H1 (cell line): ENCODE results near the gene ANK3. TPM values are rescaled to one million over a fixed set of nuclear protein-coding genes. Genes with fewer than 3 reads are reported as not detected.

ENCODE experiments used
- CTCF ChIA-PET: fragments of 300-600 bp; sonication (Branson Sonifier 250); formaldehyde crosslinking; loops from one replicate; lab custom pipeline; 2021; ENCODE audit not compliant: partially characterized antibody; lab: Charles Lee
- POLR2A ChIA-PET: fragments of 300-600 bp; sonication (Branson Sonifier 250); formaldehyde crosslinking; loops from one replicate; lab custom pipeline; 2021; ENCODE audit warnings: inconsistent platforms; ENCODE audit not compliant: partially characterized antibody; lab: Charles Lee
- DNase-seq, 2 experiments: peaks; one replicate each; pipeline versions ENCODE4 v3.0.0 to v3.0.0-alpha.2; 2010 to 2022; ENCODE audit warnings: low spot score in 2 of 2, low read depth in 1 of 2, mixed read lengths in 1 of 2
- FAIRE-seq: peaks from 2 replicates; lab custom pipeline; 2011; peaks lifted over from hg19 to GRCh38; lab: Jason Lieb, UNC
- H2AFZ ChIP-seq: 2 replicates; pipeline ENCODE4 v1.8.1; 2012; ENCODE audit warnings: low read length, inconsistent platforms
- H2AK5ac ChIP-seq: 2 replicates; pipeline ENCODE4 v1.6.1; 2013; ENCODE audit warnings: low read depth, low read length
- H2BK120ac ChIP-seq: replicated peaks from 2 replicates; pipeline ENCODE3; 2013; ENCODE audit warnings: low read depth, low read length, inconsistent platforms
- H2BK12ac ChIP-seq: 2 replicates; pipeline ENCODE4 v1.6.1; 2013; ENCODE audit warnings: low read depth, low read length
- H2BK15ac ChIP-seq: 2 replicates; pipeline ENCODE4 v1.6.1; 2013; ENCODE audit warnings: low read length
- H2BK20ac ChIP-seq: 2 replicates; pipeline ENCODE4 v1.6.1; 2013; ENCODE audit warnings: low read length
- H2BK5ac ChIP-seq: 2 replicates; pipeline ENCODE4 v1.6.1; 2013; ENCODE audit warnings: low read depth, low read length
- H3K14ac ChIP-seq: 2 replicates; pipeline ENCODE4 v1.6.1; 2013; ENCODE audit warnings: inconsistent platforms; ENCODE audit not compliant: insufficient read length
- H3K18ac ChIP-seq: 2 replicates; pipeline ENCODE4 v1.6.1; 2013; ENCODE audit warnings: low read length; ENCODE audit errors: extremely low read depth
- H3K23ac ChIP-seq: 2 replicates; pipeline ENCODE4 v1.6.1; 2013; ENCODE audit warnings: inconsistent platforms; ENCODE audit not compliant: insufficient read length
- H3K23me2 ChIP-seq: 2 replicates; pipeline ENCODE4 v1.6.1; 2013; ENCODE audit warnings: low read depth, low read length
- H3K27ac ChIP-seq: 2 replicates; pipeline ENCODE4 v1.6.1; 2011; ENCODE audit warnings: low read depth, low read length, inconsistent platforms
- H3K27me3 ChIP-seq, 4 experiments: replicated peaks in 1 of 4; 1 replicate in 1 of 4; 2 replicates in 3 of 4; pipeline versions ENCODE4 v1.6.1 to v1.8.1; 2011 to 2013; ENCODE audit warnings: low read length in 3 of 4, mild to moderate bottlenecking in 3 of 4, inconsistent platforms in 2 of 4, mixed read lengths in 2 of 4, moderate library complexity in 1 of 4; ENCODE audit not compliant: control insufficient read depth in 3 of 4, insufficient read depth in 3 of 4; ENCODE audit errors: extremely low read depth in 1 of 4
- H3K36me3 ChIP-seq, 4 experiments: 2 replicates each; pipeline versions ENCODE4 v1.6.1 to v1.8.1; 2011 to 2013; ENCODE audit warnings: mild to moderate bottlenecking in 4 of 4, low read length in 3 of 4, moderate library complexity in 2 of 4, control low read depth in 1 of 4, inconsistent platforms in 1 of 4; ENCODE audit not compliant: insufficient read depth in 4 of 4, control insufficient read depth in 2 of 4
- H3K4ac ChIP-seq: replicated peaks from 2 replicates; pipeline ENCODE3; 2013; ENCODE audit warnings: low read length, low read depth, mixed read lengths, inconsistent platforms; ENCODE audit not compliant: insufficient read length
- H3K4me1 ChIP-seq, 4 experiments: replicated peaks in 1 of 4; 1 replicate in 1 of 4; 2 replicates in 3 of 4; pipeline versions ENCODE4 v1.6.1 to v1.8.1; 2011 to 2013; ENCODE audit warnings: low read length in 3 of 4, inconsistent platforms in 2 of 4, mixed read lengths in 1 of 4; ENCODE audit not compliant: insufficient read depth in 4 of 4, control insufficient read depth in 3 of 4
- H3K4me2 ChIP-seq, 2 experiments: 2 replicates each; pipeline versions ENCODE4 v1.6.1 to v1.8.1; 2011 to 2013; ENCODE audit warnings: low read depth in 2 of 2, low read length in 2 of 2, control low read depth in 1 of 2, inconsistent platforms in 1 of 2, mild to moderate bottlenecking in 1 of 2; ENCODE audit not compliant: insufficient read depth in 1 of 2
- H3K4me3 ChIP-seq, 4 experiments: fragments of 200-600, 300-600 bp in 1 of 4; sonication (generic), shearing (Covaris generic), sonication (Bioruptor Twin) in 1 of 4; 2 replicates each; pipeline versions ENCODE4 v1.5.1 to v1.8.1; 2011 to 2016; ENCODE audit warnings: low read length in 4 of 4, low read depth in 3 of 4, control low read depth in 2 of 4, inconsistent platforms in 2 of 4, mild to moderate bottlenecking in 2 of 4, mixed read lengths in 1 of 4, moderate library complexity in 1 of 4; ENCODE audit not compliant: insufficient read depth in 2 of 4; ENCODE audit errors: extremely low read depth in 1 of 4
- H3K56ac ChIP-seq: replicated peaks from 2 replicates; pipeline ENCODE3; 2013; ENCODE audit warnings: low read depth, mild to moderate bottlenecking, mixed read lengths, low read length, inconsistent platforms; ENCODE audit not compliant: insufficient read length
- H3K79me1 ChIP-seq: 2 replicates; pipeline ENCODE4 v1.6.1; 2013; ENCODE audit warnings: low read depth, low read length, control low read depth
- H3K79me2 ChIP-seq, 2 experiments: 2 replicates each; pipeline versions ENCODE4 v1.6.1 to v1.8.1; 2012 to 2013; ENCODE audit warnings: low read length in 2 of 2, mild to moderate bottlenecking in 2 of 2, inconsistent platforms in 1 of 2; ENCODE audit not compliant: insufficient read depth in 2 of 2, control insufficient read depth in 1 of 2
- H3K9ac ChIP-seq, 4 experiments: replicated peaks in 1 of 4; 1 replicate in 1 of 4; 2 replicates in 3 of 4; pipeline versions ENCODE4 v1.6.1 to v1.8.1; 2011 to 2013; ENCODE audit warnings: low read depth in 3 of 4, low read length in 3 of 4, control low read depth in 2 of 4, mild to moderate bottlenecking in 2 of 4, moderate library complexity in 2 of 4, inconsistent platforms in 1 of 4; ENCODE audit errors: extremely low read depth in 1 of 4
- H3K9me3 ChIP-seq, 2 experiments: 2 replicates each; pipeline versions ENCODE4 v1.6.1 to v1.8.1; 2012 to 2013; ENCODE audit warnings: mild to moderate bottlenecking in 2 of 2, moderate library complexity in 2 of 2, control low read depth in 1 of 2, inconsistent platforms in 1 of 2, low read depth in 1 of 2, low read length in 1 of 2, mixed read lengths in 1 of 2; ENCODE audit not compliant: insufficient read depth in 2 of 2
- H4K20me1 ChIP-seq, 2 experiments: replicated peaks in 1 of 2; 2 replicates each; pipeline versions ENCODE3 to v1.8.1; 2011 to 2013; ENCODE audit warnings: inconsistent platforms in 2 of 2, low read length in 2 of 2, mild to moderate bottlenecking in 1 of 2; ENCODE audit not compliant: insufficient read depth in 2 of 2, control insufficient read depth in 1 of 2
- H4K5ac ChIP-seq: 2 replicates; pipeline ENCODE4 v1.6.1; 2013; ENCODE audit warnings: low read length, low read depth, mixed read lengths, inconsistent platforms; ENCODE audit not compliant: insufficient read length
- H4K8ac ChIP-seq: 2 replicates; pipeline ENCODE4 v1.8.0; 2013; ENCODE audit warnings: mild to moderate bottlenecking, moderate library complexity, low read length, inconsistent platforms; ENCODE audit not compliant: insufficient read depth; ENCODE audit errors: extremely low read depth
- H4K91ac ChIP-seq: replicated peaks from 2 replicates; pipeline ENCODE3; 2013; ENCODE audit warnings: low read length, mixed read lengths, inconsistent platforms; ENCODE audit not compliant: insufficient read length
- BRCA1 ChIP-seq: IDR thresholded peaks from 2 replicates; pipeline ENCODE4 v1.6.1; 2012; ENCODE audit warnings: low read depth, low read length, improper control_type of control experiment
- KDM4A ChIP-seq: IDR thresholded peaks from one replicate; pipeline ENCODE4 v1.7.1; 2012; ENCODE audit warnings: low read depth, mild to moderate bottlenecking, moderate library complexity, low read length, inconsistent platforms; ENCODE audit not compliant: severe bottlenecking
- PHF8 ChIP-seq: fragments of 200-600 bp; sonication (generic); conservative IDR thresholded peaks from 2 replicates; pipeline ENCODE4 v1.7.1; 2012; ENCODE audit warnings: low read depth, mild to moderate bottlenecking, inconsistent platforms, low read length, moderate library complexity
- POLR2A ChIP-seq, 2 experiments: IDR thresholded peaks; 1 replicate in 1 of 2; 2 replicates in 1 of 2; pipeline ENCODE4 v1.6.1; 2011; ENCODE audit warnings: low read depth in 2 of 2, low read length in 2 of 2, mild to moderate bottlenecking in 2 of 2; ENCODE audit errors: control extremely low read depth in 1 of 2
- POLR2AphosphoS5 ChIP-seq: IDR thresholded peaks from 2 replicates; pipeline ENCODE4 v1.6.1; 2011; ENCODE audit warnings: low read depth, low read length
- POU5F1 ChIP-seq: IDR thresholded peaks from 2 replicates; pipeline ENCODE4 v1.6.1; 2011; ENCODE audit warnings: low read depth, mild to moderate bottlenecking, low read length, moderate library complexity
- SIRT6 ChIP-seq: IDR thresholded peaks from one replicate; pipeline ENCODE4 v1.7.1; 2012; ENCODE audit warnings: low read length, inconsistent platforms
- SP1 ChIP-seq: IDR thresholded peaks from 2 replicates; pipeline ENCODE4 v1.6.1; 2011; ENCODE audit warnings: low read depth, low read length
- SRF ChIP-seq: IDR thresholded peaks from 2 replicates; pipeline ENCODE4 v1.6.1; 2011; ENCODE audit warnings: mild to moderate bottlenecking, low read depth, low read length, moderate library complexity
- WGBS, 2 experiments: shearing (Covaris generic) in 1 of 2; methylation state at CpG; one replicate each; pipeline versions ENCODE4 v1.1.6 to v1.1.7; 2013 to 2015; ENCODE audit warnings: low lambda C conversion rate in 2 of 2, mixed read lengths in 2 of 2, inconsistent platforms in 1 of 2, low coverage in 1 of 2, missing lambda C conversion rate in 1 of 2; ENCODE audit not compliant: insufficient replicate concordance in 2 of 2, insufficient coverage in 1 of 2, insufficient read length in 1 of 2; ENCODE audit errors: extremely low coverage in 1 of 2, missing lambda C conversion rate in 1 of 2; 5-methylcytosine and 5-hydroxymethylcytosine counted together
- polyA plus RNA-seq, 7 experiments: library from polyadenylated mRNA; depleted of rRNA in 3 of 7; stranded (reverse) in 5 of 7; unstranded in 2 of 7; fragments of >200 nt in 5 of 7; fragments of 200-250 nt in 2 of 7; gene quantifications; 1 replicate in 5 of 7; 2 replicates in 1 of 7; 4 replicates in 1 of 7; pipeline versions ENCODE4 v1.2.1 to v1.2.3, GENCODE V29; 2011 to 2013; ENCODE audit warnings: missing spikeins in 2 of 7, mixed read lengths in 2 of 7
- total RNA-seq: library from RNA; stranded (reverse); fragmentation: NEBNext Ultra II Directional; extraction: Animal tissue kit (Norgen Biotek cat#: 25700); gene quantifications from 2 replicates; pipeline ENCODE4 v1.2.1, GENCODE V29; 2021

ANK3 gene
- total and polyA plus RNA-seq, 2 of the 8 experiments (the other 6 are each of a cell fraction or from before 2014, with no cell fraction given): 18.1 to 67.9 TPM

- H3K14ac ChIP-seq: no peak overlapping the region
- H3K79me2 ChIP-seq: no peaks in the 10 kb centered on the region
- H3K9ac ChIP-seq: no peak overlapping the region
- no peak overlapping the region for H2BK20ac ChIP-seq
- no peak overlapping the region for H2AFZ ChIP-seq
- H3K18ac ChIP-seq: no peak overlapping the region
- no peak overlapping the region for H4K5ac ChIP-seq
- H4K20me1 ChIP-seq: no peaks in the 10 kb centered on the region
- no peak overlapping the region for H3K4ac ChIP-seq
- ChIA-PET CTCF (interaction anchor here (1.8 kb wide), 1 partner anchor 9 kb away, joined by 4 read pairs; no protein-coding TSS in a partner anchor), POLR2A (no interaction called here)
- H3K4me3 ChIP-seq: no peak overlapping the region
- no peak overlapping the region for H2BK12ac ChIP-seq
- 79% methylated on average over 5 of the region's 5 CpGs; no CpG with 5 or more reads in 1 of the 2 experiments for WGBS, 2 experiments
- no peak overlapping the region for H4K8ac ChIP-seq
- DNase-seq (no peak), FAIRE-seq (no peak)
- H3K9me3 ChIP-seq: no peaks in the 10 kb centered on the region
- no peaks in the 10 kb centered on the region for H3K23me2 ChIP-seq
- no peak overlapping the region for H2AK5ac ChIP-seq
- no peak overlapping the region for H2BK15ac ChIP-seq
- H3K27me3 ChIP-seq: no peaks in the 10 kb centered on the region
- H4K91ac ChIP-seq: no peak overlapping the region
- H2BK120ac ChIP-seq: no peak overlapping the region
- H3K27ac ChIP-seq: no peak overlapping the region
- H3K4me2 ChIP-seq: no peak overlapping the region
- no peaks in the 10 kb centered on the region for H3K79me1 ChIP-seq
- H3K36me3 ChIP-seq: no peaks in the 10 kb centered on the region; a peak in 1 of 8 replicates
- peaks cover 0 to 7% (median 2%) of the 10 kb centered on the region in 4 experiments; a peak in 1 of 7 replicates for H3K4me1 ChIP-seq
- H3K56ac ChIP-seq: no peak overlapping the region
- H2BK5ac ChIP-seq: no peak overlapping the region
- no peak overlapping the region for H3K23ac ChIP-seq
- TF ChIP-seq POLR2A (IDR thresholded peaks at IDR 0.05; ENCODE audit: control extremely low read depth in 1 of 2, low read depth in 2 of 2, low read length in 2 of 2) (no peak), PHF8 (no peak), POLR2AphosphoS5 (no peak), SRF (no peak), POU5F1 (no peak), SP1 (no peak), BRCA1 (no peak), KDM4A (no peak), SIRT6 (no peak)
Observed at GRCh38 chr10:60282771-60283353, 106.8 kb downstream of the ANK3 start.
